HEK293T (cell line): ENCODE data around the gene BMP6.

Source experiments
- CTCF ChIA-PET: fragments of 350-600 bp; formaldehyde crosslinking; extraction: SDS; loops from one replicate; lab custom pipeline; 2021; ENCODE audit warnings: antibody characterized with exemption, inconsistent platforms; lab: Yijun Ruan, JAX
- POLR2A ChIA-PET: fragments of 350-600 bp; formaldehyde crosslinking; extraction: SDS; loops from one replicate; lab custom pipeline; 2020; ENCODE audit warnings: antibody characterized with exemption, inconsistent platforms; lab: Yijun Ruan, JAX
- DNase-seq: peaks from one replicate; pipeline ENCODE4 v3.0.0; 2012; ENCODE audit warnings: mixed read lengths; ENCODE audit errors: extremely low spot score
- ARNT ChIP-seq: fragments of 450-650 bp; IDR thresholded peaks from 2 replicates; pipeline ENCODE4 v1.6.1; 2017; ENCODE audit warnings: mild to moderate bottlenecking
- BHLHE40 ChIP-seq: fragments of 450-650 bp; IDR thresholded peaks from 2 replicates; pipeline ENCODE4 v1.6.1; 2016; ENCODE audit warnings: mild to moderate bottlenecking, moderate library complexity, borderline replicate concordance
- CTBP1 ChIP-seq: fragments of 450-650 bp; IDR thresholded peaks from 2 replicates; pipeline ENCODE4 v1.6.1; 2016; ENCODE audit warnings: borderline replicate concordance
- ELF4 ChIP-seq: fragments of 450-650 bp; IDR thresholded peaks from 2 replicates; pipeline ENCODE4 v1.6.1; 2017; ENCODE audit warnings: antibody characterized with exemption
- FOXA1 ChIP-seq: fragments of 450-650 bp; IDR thresholded peaks from 2 replicates; pipeline ENCODE4 v1.6.1; 2016; ENCODE audit warnings: mild to moderate bottlenecking
- FOXK2 ChIP-seq: fragments of 450-650 bp; IDR thresholded peaks from 2 replicates; pipeline ENCODE4 v1.6.1; 2016; ENCODE audit warnings: mild to moderate bottlenecking
- FOXM1 ChIP-seq: fragments of 450-650 bp; IDR thresholded peaks from 2 replicates; pipeline ENCODE4 v1.6.1; 2017; ENCODE audit warnings: mild to moderate bottlenecking, borderline replicate concordance
- HDGF ChIP-seq: fragments of 450-650 bp; IDR thresholded peaks from 2 replicates; pipeline ENCODE4 v1.6.1; 2017; ENCODE audit warnings: antibody characterized with exemption, borderline replicate concordance
- L3MBTL2 ChIP-seq: fragments of 450-650 bp; conservative IDR thresholded peaks from 2 replicates; pipeline ENCODE4 v1.6.1; 2016; ENCODE audit warnings: mild to moderate bottlenecking
- LEF1 ChIP-seq: fragments of 450-650 bp; IDR thresholded peaks from 2 replicates; pipeline ENCODE4 v1.6.1; 2017; ENCODE audit warnings: mild to moderate bottlenecking, borderline replicate concordance
- NFRKB ChIP-seq: fragments of 450-650 bp; IDR thresholded peaks from 2 replicates; pipeline ENCODE4 v1.6.1; 2016; ENCODE audit warnings: mild to moderate bottlenecking, moderate library complexity
- PKNOX1 ChIP-seq: fragments of 450-650 bp; IDR thresholded peaks from 2 replicates; pipeline ENCODE4 v1.6.1; 2016
- SP1 ChIP-seq: fragments of 450-650 bp; IDR thresholded peaks from 2 replicates; pipeline ENCODE4 v1.6.1; 2017
- SUZ12 ChIP-seq: fragments of 450-650 bp; IDR thresholded peaks from 2 replicates; pipeline ENCODE4 v1.6.1; 2016; ENCODE audit warnings: mild to moderate bottlenecking
- TARDBP ChIP-seq: fragments of 450-650 bp; IDR thresholded peaks from 2 replicates; pipeline ENCODE4 v1.6.1; 2016
- ZNF384 ChIP-seq: fragments of 450-650 bp; IDR thresholded peaks from 2 replicates; pipeline ENCODE4 v1.6.1; 2016

BMP6 gene

GRCh38 chr6:7922596-7922995 lies 196.7 kb downstream of the BMP6 start:
- TF ChIP-seq FOXK2 (no peak), CTBP1 (no peak), PKNOX1 (no peak), SUZ12 (no peak), L3MBTL2 (no peak), FOXA1 (no peak), TARDBP (no peak), ARNT (no peak), SP1 (no peak), ZNF384 (no peak), NFRKB (no peak), BHLHE40 (no peak), LEF1 (no peak), FOXM1 (no peak), ELF4 (no peak), HDGF (no peak)
- no peak for DNase-seq
- POLR2A ChIA-PET, result no interaction called here
- CTCF ChIA-PET, result no interaction called here

GRCh38 chr6:7924867-7925266 lies 199.0 kb downstream of the BMP6 start:
- CTCF ChIA-PET, result no interaction called here
- TF ChIP-seq L3MBTL2 (no peak), LEF1 (no peak), SP1 (no peak), ARNT (no peak), BHLHE40 (no peak), ZNF384 (no peak), TARDBP (no peak), SUZ12 (no peak), ELF4 (no peak)
- DNase-seq, result no peak
- POLR2A ChIA-PET, result no interaction called here
